ENCODE results near the gene MED19.
"Not testable (repeated sequence)": the region's sequence is repeated elsewhere in the genome, so short reads cannot be mapped to it uniquely, and the experiment has no call there.

The MED19 gene

DNA sequence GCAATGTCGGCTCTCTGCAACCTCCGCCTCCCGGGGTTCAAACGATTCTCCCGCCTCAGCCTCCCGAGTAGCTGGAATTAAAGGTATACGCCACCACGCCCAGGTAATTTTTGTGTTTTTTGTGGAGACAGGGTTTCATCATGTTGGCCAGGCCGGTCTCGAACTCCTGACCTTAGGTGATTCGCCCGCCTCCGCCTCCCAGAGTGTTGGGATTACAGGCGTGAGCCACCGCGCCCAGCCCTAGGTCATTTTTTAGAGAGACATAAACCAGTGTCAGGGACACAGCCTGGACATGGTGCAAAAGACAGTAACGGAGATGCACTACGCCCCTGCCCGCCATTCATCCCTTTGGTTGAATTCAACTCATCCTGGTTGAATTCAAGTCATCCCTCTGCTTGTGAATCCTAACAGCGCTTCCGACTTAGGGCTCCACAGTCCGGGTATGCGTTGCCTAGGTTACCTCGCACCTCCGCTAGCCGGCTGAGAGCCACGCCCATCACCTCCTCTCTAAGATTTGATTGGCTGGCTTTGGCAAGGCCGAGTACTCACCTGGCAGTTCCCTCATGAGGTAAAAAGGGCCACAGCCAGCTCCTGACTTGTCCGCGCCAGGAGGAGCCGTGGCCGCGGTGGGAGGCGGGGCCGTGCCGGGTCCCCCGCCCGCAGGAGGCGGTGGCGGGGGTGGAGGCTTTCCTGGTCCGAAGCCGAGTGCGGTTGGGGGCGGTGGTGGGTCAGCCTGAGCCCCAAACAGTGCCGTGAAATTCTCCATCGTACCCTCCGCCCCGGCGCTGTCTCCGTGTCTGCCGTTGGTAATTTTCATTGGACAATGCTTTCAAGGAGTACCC, at the start of gene MED19:
MED19 (minus strand) TSS at position 802 of the 842 bp plus-strand sequence; CDS start at position 766, 36 bp downstream.
- peak; percentile 59 to 67 for DNase-seq (ENCODE audit: extremely low read depth in 1 of 2, low read depth in 1 of 2)

- DNase-seq (ENCODE audit: extremely low read depth in 1 of 2, low read depth in 1 of 2), result no peak
Observed at GRCh38 chr11:57758174-57758573, 46.2 kb upstream of the MED19 start.

- no peak for DNase-seq (ENCODE audit: extremely low read depth in 1 of 2, low read depth in 1 of 2)
Observed at GRCh38 chr11:57752954-57753353, 40.9 kb upstream of the MED19 start.

- no peak for DNase-seq (ENCODE audit: extremely low read depth in 1 of 2, low read depth in 1 of 2)
Observed at GRCh38 chr11:57751676-57752253, 39.8 kb upstream of the MED19 start, which contains the start of gene BTBD18. BTBD18 (minus strand) TSS chr11:57751819; CDS start chr11:57751188, 631 bp downstream.

- no peak for DNase-seq (ENCODE audit: extremely low read depth in 1 of 2, low read depth in 1 of 2)
Observed at GRCh38 chr11:57751176-57751575, 39.2 kb upstream of the MED19 start.

GRCh38 chr11:57746920-57747319, 34.9 kb upstream of the MED19 start:
- DNase-seq (ENCODE audit: extremely low read depth in 1 of 2, low read depth in 1 of 2), result no peak

- DNase-seq (ENCODE audit: extremely low read depth in 1 of 2, low read depth in 1 of 2), result no peak
Observed at GRCh38 chr11:57745206-57745605, 33.2 kb upstream of the MED19 start.

DNA sequence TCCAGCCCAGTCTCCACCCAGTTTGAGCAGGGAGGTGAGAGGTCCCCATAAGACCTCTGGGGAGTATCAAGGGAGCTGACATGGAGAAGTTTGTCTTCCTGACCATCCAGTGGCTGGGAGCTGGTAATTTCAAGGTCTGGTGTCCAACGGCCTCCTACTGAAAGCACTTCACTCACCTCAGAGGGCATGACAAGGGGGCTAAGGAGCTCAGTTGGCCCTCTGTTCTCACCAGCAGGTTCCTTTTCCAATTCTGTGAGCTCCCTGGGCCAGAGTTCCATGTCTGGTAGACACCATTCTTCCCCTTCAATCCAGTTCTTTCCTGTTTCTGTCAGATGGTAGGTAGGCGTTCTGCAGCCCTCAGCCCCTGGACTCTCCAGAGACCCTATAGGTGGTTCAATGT, 32.3 kb upstream of the MED19 start:
- DNase-seq (ENCODE audit: extremely low read depth in 1 of 2, low read depth in 1 of 2), result no peak

- no peak for DNase-seq (ENCODE audit: extremely low read depth in 1 of 2, low read depth in 1 of 2)
Observed at GRCh38 chr11:57742087-57742452, 30.1 kb upstream of the MED19 start.

DNA sequence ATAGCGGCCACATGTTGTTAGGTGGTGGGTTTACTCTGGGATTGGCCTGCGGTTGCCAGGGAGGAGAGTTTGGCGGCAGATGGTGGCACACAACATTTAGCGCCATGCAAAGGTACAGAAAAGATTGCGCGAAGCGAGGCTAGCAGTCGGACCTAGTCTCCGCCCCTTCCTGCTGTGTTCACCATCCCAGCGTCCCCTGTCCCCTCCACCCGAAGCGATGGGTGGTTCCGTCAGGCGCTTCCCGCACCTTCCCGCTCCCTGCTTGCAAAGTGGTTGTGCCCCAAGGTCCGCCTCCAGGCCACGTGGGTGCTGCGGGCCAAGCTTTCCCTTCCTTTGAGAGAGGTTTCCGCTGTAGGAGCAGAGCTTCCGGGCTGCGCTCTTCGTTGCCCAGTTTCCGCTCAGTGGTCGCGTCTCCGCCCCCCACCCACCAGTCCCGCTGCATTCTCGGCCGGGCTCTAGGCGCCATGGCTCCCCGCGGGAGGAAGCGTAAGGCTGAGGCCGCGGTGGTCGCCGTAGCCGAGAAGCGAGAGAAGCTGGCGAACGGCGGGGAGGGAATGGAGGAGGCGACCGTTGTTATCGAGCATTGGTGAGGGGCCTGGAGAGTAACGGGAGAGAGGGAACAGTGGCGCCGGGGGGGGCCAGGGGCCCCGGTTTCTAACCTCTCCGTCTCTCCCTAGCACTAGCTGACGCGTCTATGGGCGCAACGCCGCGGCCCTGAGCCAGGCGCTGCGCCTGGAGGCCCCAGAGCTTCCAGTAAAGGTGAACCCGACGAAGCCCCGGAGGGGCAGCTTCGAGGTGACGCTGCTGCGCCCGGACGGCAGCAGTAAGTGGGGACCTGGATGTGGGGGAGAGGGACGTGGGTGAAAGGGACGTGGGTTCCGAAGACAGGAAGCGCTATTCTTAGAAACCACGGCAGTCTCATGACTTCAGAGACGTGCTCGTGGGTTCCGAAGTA, 29.4 kb upstream of the MED19 start, which contains the start of gene SELENOH:
SELENOH (plus strand) TSS at position 360 of the 955 bp plus-strand sequence; CDS start at position 465, 105 bp downstream.
- DNase-seq (ENCODE audit: extremely low read depth in 1 of 2, low read depth in 1 of 2), result peak; percentile 96 to 97

GRCh38 chr11:57735619-57736298, 23.7 kb upstream of the MED19 start:
- DNase-seq (ENCODE audit: extremely low read depth in 1 of 2, low read depth in 1 of 2), result no peak

DNA sequence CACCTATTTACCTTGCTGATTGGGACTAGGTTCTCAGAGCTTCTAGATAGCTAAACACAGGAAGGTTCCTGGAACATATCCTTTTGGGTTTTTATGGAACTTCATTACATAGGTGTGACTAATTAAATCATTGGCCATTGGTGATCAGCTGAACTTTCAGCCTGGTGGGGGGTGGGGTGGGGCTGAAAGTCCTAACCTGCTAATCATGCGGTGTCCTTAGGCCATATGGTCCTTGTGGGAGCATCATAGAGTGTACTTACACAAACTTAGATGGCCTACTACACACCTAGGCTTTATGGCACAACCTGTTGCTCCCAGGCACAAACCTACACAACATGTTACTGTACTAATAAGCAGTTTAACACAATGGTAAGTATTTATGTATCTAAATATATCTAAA, 20.6 kb upstream of the MED19 start:
- DNase-seq (ENCODE audit: extremely low read depth in 1 of 2, low read depth in 1 of 2), result no peak

GRCh38 chr11:57729479-57729878, 17.5 kb upstream of the MED19 start:
- DNase-seq (ENCODE audit: extremely low read depth in 1 of 2, low read depth in 1 of 2), result no peak

GRCh38 chr11:57728829-57729228, 16.8 kb upstream of the MED19 start:
- DNase-seq (ENCODE audit: extremely low read depth in 1 of 2, low read depth in 1 of 2), result no peak

DNA sequence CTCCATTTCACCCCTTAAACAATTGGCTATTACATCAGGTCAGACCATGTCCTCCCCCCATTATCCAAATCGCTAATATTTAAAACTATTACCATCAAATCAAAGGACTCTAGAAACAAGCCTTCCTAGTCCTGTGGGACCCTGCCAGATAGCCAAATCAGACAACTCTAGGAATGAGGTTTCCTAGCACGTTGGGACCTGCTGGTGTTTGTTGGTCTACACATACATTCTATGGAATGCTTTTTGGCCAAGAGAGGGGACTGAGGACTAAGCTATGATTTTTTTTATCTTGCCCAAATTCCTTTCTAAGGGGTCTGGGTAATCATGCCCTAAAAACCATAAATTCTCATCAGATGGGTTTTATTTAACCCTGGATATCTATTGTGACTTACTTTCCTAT, 15.2 kb upstream of the MED19 start:
- DNase-seq (ENCODE audit: extremely low read depth in 1 of 2, low read depth in 1 of 2), result no peak

DNA sequence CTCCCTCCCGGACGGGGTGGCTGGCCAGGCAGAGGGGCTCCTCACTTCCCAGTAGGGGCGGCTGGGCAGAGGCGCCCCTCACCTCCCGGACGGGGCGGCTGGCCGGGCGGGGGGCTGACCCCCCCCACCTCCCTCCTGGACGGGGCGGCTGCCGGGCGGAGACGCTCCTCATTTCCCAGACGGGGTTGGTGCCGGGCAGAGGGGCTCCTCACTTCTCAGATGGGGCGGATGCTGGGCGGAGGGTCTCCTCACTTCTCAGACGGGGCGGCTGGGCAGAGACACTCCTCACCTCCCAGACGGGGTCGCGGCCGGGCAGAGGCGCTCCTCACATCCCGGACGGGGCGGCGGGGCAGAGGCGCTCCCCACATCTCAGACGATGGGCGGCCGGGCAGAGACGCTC, 4.7 kb upstream of the MED19 start:
- DNase-seq (ENCODE audit: extremely low read depth in 1 of 2, low read depth in 1 of 2), result not testable (repeated sequence)

DNA sequence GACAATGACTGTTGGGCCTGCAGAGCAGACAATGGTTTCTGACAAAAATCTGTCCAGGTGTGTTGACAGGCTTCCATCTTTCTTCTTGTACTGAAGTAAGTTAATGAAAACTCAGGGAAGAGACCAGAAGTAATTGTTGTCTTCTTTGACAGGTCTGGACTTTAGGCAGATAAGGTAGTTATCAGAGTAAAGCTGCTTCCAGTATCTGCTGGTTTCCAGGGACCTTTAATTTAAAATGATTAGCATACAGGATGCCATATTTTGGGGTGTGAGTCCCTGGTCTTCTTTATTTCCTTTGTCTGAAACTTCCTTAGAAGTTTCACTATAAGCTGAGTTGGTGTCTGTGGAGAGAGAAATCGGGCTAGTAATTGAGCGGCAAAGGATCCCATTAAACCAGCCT, 1.8 kb upstream of the MED19 start:
- DNase-seq (ENCODE audit: extremely low read depth in 1 of 2, low read depth in 1 of 2), result no peak

GRCh38 chr11:57712256-57713150, 488 bp upstream of the MED19 start, which contains the start of gene TMX2:
TMX2 (plus strand) TSS chr11:57712593; CDS start chr11:57712619, 26 bp downstream.
- DNase-seq (ENCODE audit: extremely low read depth in 1 of 2, low read depth in 1 of 2), result peak; percentile 74 to 86

DNA sequence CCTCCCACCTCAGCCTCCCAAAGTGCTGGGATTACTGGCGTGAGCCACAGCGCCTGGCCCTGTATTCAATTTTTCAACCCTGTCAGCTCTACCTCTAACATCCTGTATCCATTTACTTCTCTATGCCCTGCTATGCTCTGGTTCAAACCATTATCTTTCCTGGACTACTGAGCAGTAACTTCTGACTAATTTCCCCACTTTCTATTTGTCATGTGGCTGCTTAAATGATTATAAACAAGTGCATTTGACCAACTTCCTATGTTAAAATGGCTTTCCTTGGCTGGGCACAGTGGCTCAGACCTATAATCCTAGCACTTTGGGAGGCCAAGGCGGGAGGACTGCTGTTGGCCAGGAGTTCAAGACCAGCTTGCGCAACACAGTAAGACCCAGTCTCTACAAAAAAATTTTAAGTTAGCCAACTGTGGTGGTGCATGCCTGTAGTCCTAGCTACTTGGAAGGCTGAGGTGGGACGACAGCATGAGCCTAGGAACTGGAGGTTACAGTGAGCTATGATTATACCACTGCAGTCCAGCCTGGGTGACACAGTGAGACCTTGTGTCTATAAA, 2.1 kb downstream of the MED19 start:
- no peak for DNase-seq (ENCODE audit: extremely low read depth in 1 of 2, low read depth in 1 of 2)
